Measurements from ENCODE around the gene PDE4B.

The PDE4B gene

DNA sequence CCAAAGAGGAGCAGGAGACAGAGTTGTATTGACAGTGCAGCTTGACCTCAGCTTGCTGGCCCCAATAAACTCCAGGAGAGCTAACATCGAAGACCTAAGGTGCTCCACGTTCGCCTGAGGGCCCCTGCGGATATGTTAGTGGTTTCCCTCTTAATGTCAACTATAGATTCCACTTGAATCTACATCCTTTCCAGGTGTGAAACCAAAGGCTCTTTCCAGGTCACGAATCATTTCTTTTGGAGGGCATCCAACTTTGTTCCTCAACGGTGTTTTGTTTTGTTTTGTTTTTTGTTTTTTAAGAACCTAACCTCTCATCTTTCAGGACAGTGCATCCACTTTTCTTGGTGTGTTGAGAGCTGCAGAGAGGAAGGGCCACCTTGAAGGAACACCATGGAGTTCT lies 473.7 kb downstream of the PDE4B start:
- DNase-seq, result no peak
- H3K27me3 ChIP-seq (replicated peaks), result no peaks in the 10 kb centered on the region
- no peaks in the 10 kb centered on the region for H3K36me3 ChIP-seq (replicated peaks)
- no peak for TF ChIP-seq CTCF (IDR thresholded peaks at IDR 0.05; ENCODE audit: low read depth, low read length, missing control alignments)
- no peak overlapping the region for H3K4me3 ChIP-seq (ENCODE audit: low read depth, low read length)
- H3K27ac ChIP-seq, result no peak overlapping the region
- in situ Hi-C loops (cut with HindIII; ENCODE audit: low pct_ligation_motif_present, low sequenced_read_pairs), result no loop called here

DNA sequence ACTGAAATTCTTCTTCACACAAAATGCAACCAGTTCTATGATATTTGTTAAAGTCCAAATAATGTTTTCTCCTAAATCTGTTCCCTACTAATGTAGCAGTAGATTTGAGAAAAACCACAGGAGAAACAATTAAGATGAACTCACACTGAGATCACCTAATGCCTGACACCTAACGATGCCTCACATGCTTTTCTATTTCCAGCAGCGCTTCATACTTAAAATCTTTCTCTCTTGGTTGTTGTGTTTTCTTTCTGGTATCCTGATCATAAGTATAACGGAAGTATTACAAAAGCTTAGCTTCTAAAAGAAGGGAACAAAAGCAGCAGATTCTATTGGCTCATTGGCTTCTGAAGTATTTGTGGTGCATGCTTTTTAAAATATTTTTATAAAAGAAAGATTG lies 474.1 kb downstream of the PDE4B start:
- in situ Hi-C loops (cut with HindIII; ENCODE audit: low pct_ligation_motif_present, low sequenced_read_pairs), result no loop called here

DNA sequence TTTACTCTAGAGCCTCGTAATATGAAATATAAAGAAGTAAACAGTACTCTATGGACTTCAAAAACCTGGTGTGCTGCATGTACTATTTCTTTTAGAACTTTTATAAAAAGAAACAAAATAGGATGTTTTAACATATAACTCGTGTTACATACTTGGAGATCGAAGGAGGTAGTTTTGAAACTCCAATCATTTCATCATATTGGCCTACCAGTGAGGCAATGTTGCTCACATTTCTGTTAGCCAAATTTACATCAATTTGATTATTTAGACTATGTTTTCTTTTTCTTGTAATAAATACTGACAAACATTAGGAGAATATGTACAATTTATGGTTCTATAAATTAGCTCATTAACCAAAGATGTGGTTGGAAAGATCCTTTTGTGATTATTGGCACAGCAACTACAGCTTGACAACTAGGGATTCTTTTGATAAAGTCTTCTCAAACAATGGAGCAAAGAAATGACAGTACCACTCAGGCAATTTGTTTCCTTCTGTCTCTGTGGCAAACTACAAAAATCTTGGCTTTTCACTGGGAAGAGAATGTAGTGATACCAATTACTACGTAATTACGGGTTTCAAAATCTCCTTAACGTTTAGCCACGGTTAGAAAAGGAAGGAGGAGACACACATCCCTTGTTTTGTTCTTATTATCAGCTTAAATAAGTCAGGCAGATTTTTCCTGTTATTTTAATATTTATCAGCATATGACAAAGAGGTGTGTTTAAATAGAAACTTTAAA lies 474.7 kb downstream of the PDE4B start:
- H3K27ac ChIP-seq, result no peak overlapping the region
- DNase-seq, result no peak
- no peak for TF ChIP-seq CTCF (IDR thresholded peaks at IDR 0.05; ENCODE audit: low read depth, low read length, missing control alignments)
- H3K27me3 ChIP-seq (replicated peaks), result no peaks in the 10 kb centered on the region
- H3K36me3 ChIP-seq (replicated peaks), result no peaks in the 10 kb centered on the region
- H3K4me3 ChIP-seq (ENCODE audit: low read depth, low read length), result no peak overlapping the region
- in situ Hi-C loops (cut with HindIII; ENCODE audit: low pct_ligation_motif_present, low sequenced_read_pairs), result no loop called here

More for the DNA sequence above, 474.1 kb downstream of the PDE4B start:
- H3K27ac ChIP-seq, result no peak overlapping the region
- no peak overlapping the region for H3K4me3 ChIP-seq (ENCODE audit: low read depth, low read length)
- DNase-seq, result no peak
- H3K36me3 ChIP-seq (replicated peaks), result no peaks in the 10 kb centered on the region
- no peak for TF ChIP-seq CTCF (IDR thresholded peaks at IDR 0.05; ENCODE audit: low read depth, low read length, missing control alignments)
- no peaks in the 10 kb centered on the region for H3K27me3 ChIP-seq (replicated peaks)

GRCh38 chr1:66269222-66269621 lies 476.5 kb downstream of the PDE4B start:
- no peak overlapping the region for H3K27ac ChIP-seq
- in situ Hi-C loops (cut with HindIII; ENCODE audit: low pct_ligation_motif_present, low sequenced_read_pairs), result no loop called here
- no peak for TF ChIP-seq CTCF (IDR thresholded peaks at IDR 0.05; ENCODE audit: low read depth, low read length, missing control alignments)
- no peak overlapping the region for H3K4me3 ChIP-seq (ENCODE audit: low read depth, low read length)
- H3K36me3 ChIP-seq (replicated peaks), result no peaks in the 10 kb centered on the region
- DNase-seq, result no peak
- no peaks in the 10 kb centered on the region for H3K27me3 ChIP-seq (replicated peaks)

GRCh38 chr1:66270119-66270812 lies 477.6 kb downstream of the PDE4B start:
- H3K36me3 ChIP-seq (replicated peaks), result no peaks in the 10 kb centered on the region
- DNase-seq, result no peak
- H3K27me3 ChIP-seq (replicated peaks), result no peaks in the 10 kb centered on the region
- H3K4me3 ChIP-seq (ENCODE audit: low read depth, low read length), result no peak overlapping the region
- no peak for TF ChIP-seq CTCF (IDR thresholded peaks at IDR 0.05; ENCODE audit: low read depth, low read length, missing control alignments)
- no peak overlapping the region for H3K27ac ChIP-seq
- in situ Hi-C loops (cut with HindIII; ENCODE audit: low pct_ligation_motif_present, low sequenced_read_pairs), result no loop called here
